PFSK-1 (cell line): ENCODE data around the gene PDIA2. TPM values are rescaled to one million over a fixed set of nuclear protein-coding genes. Genes with fewer than 3 reads are reported as not detected.

ENCODE experiments used
- FOXP2 ChIP-seq: optimal IDR thresholded peaks from 2 replicates; pipeline ENCODE3; 2011; ENCODE audit warnings: borderline replicate concordance, control low read depth, inconsistent platforms; ENCODE audit not compliant: insufficient read depth; ENCODE audit errors: extremely low read length, extremely low read depth
- POLR2AphosphoS5 ChIP-seq: IDR thresholded peaks from 2 replicates; pipeline ENCODE4 v1.6.1; 2012; ENCODE audit warnings: low read depth, mild to moderate bottlenecking, control low read depth, low read length, moderate library complexity
- REST ChIP-seq, 2 experiments: IDR thresholded peaks; 2 replicates each; pipeline versions ENCODE4 v1.6.1 to v1.8.0; 2011 to 2012; ENCODE audit warnings: low read depth in 2 of 2, low read length in 2 of 2, control low read depth in 1 of 2, inconsistent platforms in 1 of 2, mild to moderate bottlenecking in 1 of 2, moderate library complexity in 1 of 2; ENCODE audit not compliant: insufficient read depth in 1 of 2
- SIN3A ChIP-seq: IDR thresholded peaks from 2 replicates; pipeline ENCODE4 v1.6.1; 2012; ENCODE audit warnings: mild to moderate bottlenecking, low read length, moderate library complexity, borderline replicate concordance; ENCODE audit not compliant: insufficient read depth
- TAF1 ChIP-seq: IDR thresholded peaks from 2 replicates; pipeline ENCODE4 v1.6.1; 2012; ENCODE audit warnings: low read length, control low read depth, borderline replicate concordance; ENCODE audit not compliant: insufficient read depth
- polyA plus RNA-seq: library from polyadenylated mRNA; unstranded; fragments of >200 nt; gene quantifications from one replicate; pipeline ENCODE4 v1.2.1, GENCODE V29; 2012; ENCODE audit warnings: low read depth, missing spikeins; ENCODE audit not compliant: insufficient read length

The PDIA2 gene
- 1.9 TPM for polyA plus RNA-seq

- TF ChIP-seq TAF1 = no peak
- TF ChIP-seq REST (IDR thresholded peaks at IDR 0.05; ENCODE audit: insufficient read depth in 1 of 2, low read depth in 2 of 2, low read length in 2 of 2) = no peak
- no peak for TF ChIP-seq SIN3A
- TF ChIP-seq POLR2AphosphoS5 = no peak
- no peak for TF ChIP-seq FOXP2
These were observed at the start of gene PDIA2 for GRCh38 chr16:283033-283805. TSS of gene PDIA2 (plus strand) at chr16:283164. CDS start at chr16:283170, 6 bp downstream.

DNA sequence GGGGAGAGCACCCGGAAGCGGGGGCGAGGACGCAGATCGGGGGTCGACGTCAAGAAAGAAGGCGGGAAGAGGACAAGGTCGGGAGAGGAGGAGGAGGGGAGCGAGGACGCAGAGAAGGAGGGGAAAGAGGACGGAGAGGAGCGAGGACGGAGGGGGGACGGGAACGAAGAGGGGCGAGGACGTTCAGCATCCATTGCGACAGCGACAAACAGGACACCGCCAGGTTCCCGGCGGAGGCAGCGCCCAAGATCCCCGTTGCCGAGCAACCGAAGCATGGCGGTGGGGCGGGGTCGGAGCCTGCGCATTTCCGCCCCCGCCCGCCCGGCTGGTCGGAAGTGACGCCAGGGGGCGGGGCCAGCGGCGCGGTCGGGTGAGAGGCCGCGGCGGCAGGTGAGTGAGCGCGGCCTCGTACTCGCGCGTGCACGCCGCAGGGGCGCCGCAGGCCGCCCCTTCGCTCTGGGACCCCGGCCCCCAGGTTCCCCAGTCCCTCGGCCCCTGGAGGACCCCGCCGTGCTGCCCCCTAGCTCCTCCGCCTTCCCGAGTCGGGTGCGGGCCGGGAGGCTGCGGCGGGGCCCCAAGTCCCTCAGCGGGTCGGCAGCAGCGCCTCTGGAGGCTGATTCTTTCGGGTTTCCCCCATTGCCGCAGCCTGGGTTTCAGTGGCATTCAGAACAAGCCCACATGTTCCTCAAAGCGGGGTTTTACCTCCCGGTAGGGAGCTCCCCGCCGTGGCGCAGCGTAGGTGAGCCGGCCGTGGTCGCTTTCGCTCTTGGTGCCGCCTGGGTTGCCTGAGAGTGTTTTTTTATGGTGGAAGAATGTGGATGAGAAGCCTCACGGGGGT lies 48.3 kb upstream of the PDIA2 start, which contains the start of gene FAM234A:
FAM234A (plus strand) TSS at position 354 of the 838 bp plus-strand sequence. CDS start 19,593 bp downstream, outside the sequence.
- TF ChIP-seq SIN3A (no peak; the same call in 1 of the 2 replicates), POLR2AphosphoS5 (peak; percentile 78), TAF1 (peak; percentile 46; the same call in 1 of the 2 replicates), FOXP2 (no peak), REST (IDR thresholded peaks at IDR 0.05; ENCODE audit: insufficient read depth in 1 of 2, low read depth in 2 of 2, low read length in 2 of 2) (no peak)

GRCh38 chr16:239948-240277 lies 43.1 kb upstream of the PDIA2 start:
- no peak for TF ChIP-seq TAF1
- no peak for TF ChIP-seq SIN3A
- no peak for TF ChIP-seq FOXP2
- no peak for TF ChIP-seq POLR2AphosphoS5
- no peak for TF ChIP-seq REST (IDR thresholded peaks at IDR 0.05; ENCODE audit: insufficient read depth in 1 of 2, low read depth in 2 of 2, low read length in 2 of 2)

DNA sequence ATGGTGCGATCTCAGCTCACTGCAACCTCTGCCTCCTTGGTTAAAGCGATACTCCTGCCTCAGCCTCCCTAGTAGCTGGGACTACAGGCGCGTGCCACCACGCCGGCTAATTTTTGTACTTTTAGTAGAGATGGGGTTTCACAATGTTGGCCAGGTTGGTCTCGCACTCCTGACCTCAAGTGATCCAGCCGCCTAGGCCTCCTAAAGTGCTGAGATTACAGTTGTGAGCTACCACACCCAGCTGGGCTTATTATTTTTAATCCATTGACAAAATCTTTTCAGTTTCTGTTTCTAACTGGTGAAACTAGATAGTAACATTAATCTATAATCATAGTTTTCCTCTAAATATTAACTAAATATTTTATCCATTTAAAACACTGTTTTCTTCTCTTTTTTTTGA lies 42.4 kb upstream of the PDIA2 start:
- TF ChIP-seq REST (IDR thresholded peaks at IDR 0.05; ENCODE audit: insufficient read depth in 1 of 2, low read depth in 2 of 2, low read length in 2 of 2) (no peak), POLR2AphosphoS5 (no peak), SIN3A (no peak), TAF1 (no peak), FOXP2 (no peak)
